Ishikawa (cell line): ENCODE results near the gene CBX2.

Source experiments
- CEBPB ChIP-seq: IDR thresholded peaks from 2 replicates; pipeline ENCODE4 v1.6.1; 2012
- CREB1 ChIP-seq: IDR thresholded peaks from 2 replicates; pipeline ENCODE4 v1.6.1; 2012; ENCODE audit warnings: low read depth
- EGR1 ChIP-seq: IDR thresholded peaks from 2 replicates; pipeline ENCODE4 v1.6.1; 2012
- EP300 ChIP-seq: IDR thresholded peaks from 2 replicates; pipeline ENCODE4 v1.6.1; 2012; ENCODE audit warnings: borderline replicate concordance
- FOXM1 ChIP-seq: IDR thresholded peaks from 2 replicates; pipeline ENCODE4 v1.6.1; 2012; ENCODE audit warnings: low read depth, borderline replicate concordance
- MAX ChIP-seq: IDR thresholded peaks from 2 replicates; pipeline ENCODE4 v1.6.1; 2012
- NFIC ChIP-seq: IDR thresholded peaks from 2 replicates; pipeline ENCODE4 v1.6.1; 2012
- RAD21 ChIP-seq: IDR thresholded peaks from 2 replicates; pipeline ENCODE4 v1.6.1; 2012; ENCODE audit warnings: low read depth
- REST ChIP-seq: IDR thresholded peaks from 2 replicates; pipeline ENCODE4 v1.6.1; 2012; ENCODE audit warnings: low read depth, mild to moderate bottlenecking
- TAF1 ChIP-seq: IDR thresholded peaks from 2 replicates; pipeline ENCODE4 v1.6.1; 2012; ENCODE audit warnings: low read depth, mild to moderate bottlenecking
- TCF12 ChIP-seq: IDR thresholded peaks from 2 replicates; pipeline ENCODE4 v1.6.1; 2012; ENCODE audit warnings: low read depth
- TEAD4 ChIP-seq: IDR thresholded peaks from 2 replicates; pipeline ENCODE4 v1.6.1; 2012
- USF1 ChIP-seq: IDR thresholded peaks from 2 replicates; pipeline ENCODE4 v1.6.1; 2012
- YY1 ChIP-seq: IDR thresholded peaks from 2 replicates; pipeline ENCODE4 v1.6.1; 2012; ENCODE audit warnings: low read depth
- ZBTB7A ChIP-seq: IDR thresholded peaks from 2 replicates; pipeline ENCODE4 v1.6.1; 2012; ENCODE audit warnings: low read depth

CBX2 gene

GRCh38 chr17:79748295-79749099 is 29.5 kb upstream of the CBX2 start:
- TF ChIP-seq FOXM1 (no peak), REST (no peak), RAD21 (no peak), ZBTB7A (no peak), CEBPB (no peak), CREB1 (no peak), YY1 (no peak), TCF12 (no peak), EGR1 (no peak), USF1 (no peak), TEAD4 (no peak)

- TF ChIP-seq EP300 (no peak), NFIC (no peak), MAX (no peak), ZBTB7A (no peak), TCF12 (no peak)
Measured at GRCh38 chr17:79749156-79749815, 28.7 kb upstream of the CBX2 start.

GRCh38 chr17:79749958-79750357 is 28.0 kb upstream of the CBX2 start:
- TF ChIP-seq YY1 (no peak), REST (no peak), USF1 (no peak), CEBPB (no peak), FOXM1 (no peak), EP300 (no peak), TEAD4 (no peak), TCF12 (no peak), MAX (no peak), ZBTB7A (no peak), EGR1 (no peak), NFIC (no peak), TAF1 (no peak), RAD21 (no peak), CREB1 (no peak)

GRCh38 chr17:79750650-79751545 is 27.1 kb upstream of the CBX2 start:
- TF ChIP-seq EP300 (no peak), TAF1 (no peak), ZBTB7A (no peak), MAX (no peak), YY1 (no peak), CREB1 (no peak), TCF12 (no peak)

GRCh38 chr17:79752175-79752574 is 25.8 kb upstream of the CBX2 start:
- TF ChIP-seq CEBPB (no peak), RAD21 (no peak), YY1 (no peak), NFIC (no peak), REST (no peak), TCF12 (no peak), EP300 (no peak), ZBTB7A (no peak), FOXM1 (no peak), USF1 (no peak), CREB1 (no peak), TEAD4 (no peak), MAX (no peak), TAF1 (no peak), EGR1 (no peak)
